ENCODE measurements around the gene PPCDC. TPM values are rescaled to one million over a fixed set of nuclear protein-coding genes. Genes with fewer than 3 reads are reported as not detected.

PPCDC gene
- total and polyA plus RNA-seq, 4 donors, result 12.8 to 23.8 (median 20.8) TPM

DNA sequence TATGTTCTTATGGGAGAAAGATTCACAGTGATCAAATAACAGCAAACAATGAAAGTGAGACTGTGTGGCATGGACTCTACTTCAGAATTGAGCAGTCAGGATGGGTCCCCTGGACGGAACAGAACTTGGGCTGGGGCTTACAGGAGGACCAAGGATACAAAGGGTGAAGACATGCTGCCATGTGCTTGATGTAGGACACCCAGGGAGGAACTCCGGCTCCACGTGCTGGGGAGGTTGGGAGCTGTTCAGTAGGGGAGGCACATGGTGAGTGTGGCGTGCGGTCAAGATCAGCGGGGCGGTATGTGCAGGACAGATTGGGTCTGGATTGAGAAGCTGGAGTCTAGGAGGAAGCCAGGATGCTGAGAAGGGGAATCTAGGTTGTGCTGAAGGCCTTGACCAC lies 32.6 kb downstream of the PPCDC start:
- Histone ChIP-seq H3K4me3 (no peak overlapping the region), H3K27me3 (ENCODE audit: control insufficient read depth in 3 of 3, insufficient read depth in 3 of 3, low read length in 2 of 3) (no peaks in the 10 kb centered on the region), H3K27ac (ENCODE audit: low read depth in 1 of 2, low read length in 1 of 2) (no peak overlapping the region), H3K9me3 (ENCODE audit: control insufficient read depth in 4 of 4, insufficient read depth in 3 of 4, low read length in 3 of 4) (no peaks in the 10 kb centered on the region), H3K4me1 (ENCODE audit: control insufficient read depth in 5 of 5, insufficient read depth in 5 of 5, low read length in 5 of 5) (peaks cover 0 to 11% (median 0%) of the 10 kb centered on the region in 5 donors), H3K36me3 (ENCODE audit: control insufficient read depth in 4 of 4, insufficient read depth in 4 of 4, low read length in 4 of 4) (no peaks in the 10 kb centered on the region), H3K9ac (ENCODE audit: insufficient read depth in 1 of 2, low read length in 2 of 2) (no peak overlapping the region)
- ATAC-seq (ENCODE audit: insufficient read depth, low FRiP score) (no peak), DNase-seq (no peak)
- TF ChIP-seq, protein P1, sequence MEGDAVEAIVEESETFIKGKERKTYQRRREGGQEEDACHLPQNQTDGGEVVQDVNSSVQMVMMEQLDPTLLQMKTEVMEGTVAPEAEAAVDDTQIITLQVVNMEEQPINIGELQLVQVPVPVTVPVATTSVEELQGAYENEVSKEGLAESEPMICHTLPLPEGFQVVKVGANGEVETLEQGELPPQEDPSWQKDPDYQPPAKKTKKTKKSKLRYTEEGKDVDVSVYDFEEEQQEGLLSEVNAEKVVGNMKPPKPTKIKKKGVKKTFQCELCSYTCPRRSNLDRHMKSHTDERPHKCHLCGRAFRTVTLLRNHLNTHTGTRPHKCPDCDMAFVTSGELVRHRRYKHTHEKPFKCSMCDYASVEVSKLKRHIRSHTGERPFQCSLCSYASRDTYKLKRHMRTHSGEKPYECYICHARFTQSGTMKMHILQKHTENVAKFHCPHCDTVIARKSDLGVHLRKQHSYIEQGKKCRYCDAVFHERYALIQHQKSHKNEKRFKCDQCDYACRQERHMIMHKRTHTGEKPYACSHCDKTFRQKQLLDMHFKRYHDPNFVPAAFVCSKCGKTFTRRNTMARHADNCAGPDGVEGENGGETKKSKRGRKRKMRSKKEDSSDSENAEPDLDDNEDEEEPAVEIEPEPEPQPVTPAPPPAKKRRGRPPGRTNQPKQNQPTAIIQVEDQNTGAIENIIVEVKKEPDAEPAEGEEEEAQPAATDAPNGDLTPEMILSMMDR (IDR thresholded peaks at IDR 0.05; ENCODE audit: control extremely low read depth, extremely low read depth), result no peak
- 95 to 97% methylated on average over 7 of the region's 7 CpGs for WGBS, 2 donors

DNA sequence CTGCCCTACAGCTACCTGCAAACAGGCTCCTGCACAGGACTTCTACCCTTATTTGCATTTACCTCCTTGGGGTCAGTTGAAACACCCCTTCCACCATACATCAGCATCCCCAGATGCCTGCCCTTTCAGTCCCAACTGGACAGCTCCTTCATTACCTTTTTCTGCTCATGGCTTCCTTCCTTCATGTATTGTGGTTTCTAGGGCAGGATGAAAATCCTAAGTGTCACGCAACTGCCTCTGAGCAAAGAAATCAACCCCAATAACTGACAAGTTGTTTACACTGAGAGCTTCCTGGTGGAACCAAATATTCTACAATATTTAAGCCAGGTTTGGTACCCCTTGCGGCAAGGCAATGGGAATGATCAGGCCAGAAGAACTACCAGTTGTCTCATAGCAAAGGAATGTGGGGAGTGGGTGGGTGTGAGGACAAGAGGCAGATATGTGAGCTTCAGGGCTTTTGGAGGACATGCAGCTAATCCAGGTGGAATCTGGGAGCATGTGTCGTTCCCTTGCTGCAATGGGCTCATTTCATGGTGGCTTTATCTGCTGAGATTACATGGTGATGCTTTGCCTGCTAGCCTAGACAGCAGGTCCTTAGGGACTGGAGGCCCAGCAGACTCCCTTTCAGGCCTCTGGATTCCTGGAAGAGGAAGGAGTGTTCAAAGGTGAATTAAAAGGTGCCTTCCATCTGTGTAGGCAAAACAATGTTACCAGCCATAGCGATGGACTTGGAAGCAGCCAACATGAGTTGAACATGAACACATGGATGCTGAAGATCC lies 34.9 kb downstream of the PPCDC start:
- WGBS, 2 donors, result 71 to 88% methylated on average over 4 of the region's 4 CpGs
- no peaks in the 10 kb centered on the region for H3K9me3 ChIP-seq (ENCODE audit: control insufficient read depth in 4 of 4, insufficient read depth in 3 of 4, low read length in 3 of 4)
- DNase-seq (no peak), ATAC-seq (ENCODE audit: insufficient read depth, low FRiP score) (no peak)
- H3K4me3 ChIP-seq, result no peak overlapping the region
- no peak overlapping the region for H3K9ac ChIP-seq (ENCODE audit: insufficient read depth in 1 of 2, low read length in 2 of 2)
- H3K36me3 ChIP-seq (ENCODE audit: control insufficient read depth in 4 of 4, insufficient read depth in 4 of 4, low read length in 4 of 4), result no peaks in the 10 kb centered on the region
- TF ChIP-seq, protein P1 (IDR thresholded peaks at IDR 0.05; ENCODE audit: control extremely low read depth, extremely low read depth), result no peak
- H3K27ac ChIP-seq (ENCODE audit: low read depth in 1 of 2, low read length in 1 of 2), result peak overlapping the region in 1 of 2 donors; percentile 10
- H3K27me3 ChIP-seq (ENCODE audit: control insufficient read depth in 3 of 3, insufficient read depth in 3 of 3, low read length in 2 of 3), result no peaks in the 10 kb centered on the region
- H3K4me1 ChIP-seq (ENCODE audit: control insufficient read depth in 5 of 5, insufficient read depth in 5 of 5, low read length in 5 of 5), result peaks cover 0 to 8% (median 0%) of the 10 kb centered on the region in 5 donors

DNA sequence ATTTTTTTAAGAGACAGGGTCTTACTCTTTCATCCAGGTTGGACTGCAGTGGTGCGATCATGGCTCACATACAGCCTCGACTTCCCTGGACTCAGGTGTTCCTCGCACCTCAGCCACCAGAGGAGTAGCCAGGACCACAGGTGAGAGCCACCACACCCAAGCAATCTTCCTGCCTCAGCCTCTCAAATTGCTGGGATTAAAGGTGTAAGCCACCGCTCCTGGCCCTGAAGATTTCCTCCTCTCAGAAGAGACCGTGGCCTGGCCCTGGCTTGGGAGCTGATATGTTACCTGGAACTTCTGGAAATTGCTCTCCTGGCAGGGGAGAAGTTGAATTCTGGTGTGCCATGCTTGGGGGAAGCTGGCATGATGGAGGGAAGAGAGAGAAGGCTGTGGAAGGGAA lies 36.2 kb downstream of the PPCDC start:
- H3K9ac ChIP-seq (ENCODE audit: insufficient read depth in 1 of 2, low read length in 2 of 2), result no peak overlapping the region
- WGBS, 2 donors, result 89 to 98% methylated on average over 5 of the region's 5 CpGs
- no peak overlapping the region for H3K4me3 ChIP-seq
- DNase-seq (no peak), ATAC-seq (ENCODE audit: insufficient read depth, low FRiP score) (no peak)
- no peaks in the 10 kb centered on the region for H3K27me3 ChIP-seq (ENCODE audit: control insufficient read depth in 3 of 3, insufficient read depth in 3 of 3, low read length in 2 of 3)
- H3K36me3 ChIP-seq (ENCODE audit: control insufficient read depth in 4 of 4, insufficient read depth in 4 of 4, low read length in 4 of 4), result no peaks in the 10 kb centered on the region
- peaks cover 0 to 11% (median 1%) of the 10 kb centered on the region in 5 donors for H3K4me1 ChIP-seq (ENCODE audit: control insufficient read depth in 5 of 5, insufficient read depth in 5 of 5, low read length in 5 of 5)
- H3K9me3 ChIP-seq (ENCODE audit: control insufficient read depth in 4 of 4, insufficient read depth in 3 of 4, low read length in 3 of 4), result no peaks in the 10 kb centered on the region
- TF ChIP-seq, protein P1 (IDR thresholded peaks at IDR 0.05; ENCODE audit: control extremely low read depth, extremely low read depth), result no peak
- no peak overlapping the region for H3K27ac ChIP-seq (ENCODE audit: low read depth in 1 of 2, low read length in 1 of 2)

Data from lung (tissue), 12 donors.